PFSK-1 (cell line): ENCODE data around the gene PUS10.

ENCODE experiments used
- FOXP2 ChIP-seq: optimal IDR thresholded peaks from 2 replicates; pipeline ENCODE3; 2011; ENCODE audit warnings: borderline replicate concordance, control low read depth, inconsistent platforms; ENCODE audit not compliant: insufficient read depth; ENCODE audit errors: extremely low read length, extremely low read depth
- POLR2AphosphoS5 ChIP-seq: IDR thresholded peaks from 2 replicates; pipeline ENCODE4 v1.6.1; 2012; ENCODE audit warnings: low read depth, mild to moderate bottlenecking, control low read depth, low read length, moderate library complexity
- SIN3A ChIP-seq: IDR thresholded peaks from 2 replicates; pipeline ENCODE4 v1.6.1; 2012; ENCODE audit warnings: mild to moderate bottlenecking, low read length, moderate library complexity, borderline replicate concordance; ENCODE audit not compliant: insufficient read depth
- TAF1 ChIP-seq: IDR thresholded peaks from 2 replicates; pipeline ENCODE4 v1.6.1; 2012; ENCODE audit warnings: low read length, control low read depth, borderline replicate concordance; ENCODE audit not compliant: insufficient read depth
- TF ChIP-seq, protein P1 (sequence below), 2 experiments: IDR thresholded peaks; 2 replicates each; pipeline versions ENCODE4 v1.6.1 to v1.8.0; 2011 to 2012; ENCODE audit warnings: low read depth in 2 of 2, low read length in 2 of 2, control low read depth in 1 of 2, inconsistent platforms in 1 of 2, mild to moderate bottlenecking in 1 of 2, moderate library complexity in 1 of 2; ENCODE audit not compliant: insufficient read depth in 1 of 2

Gene PUS10

DNA sequence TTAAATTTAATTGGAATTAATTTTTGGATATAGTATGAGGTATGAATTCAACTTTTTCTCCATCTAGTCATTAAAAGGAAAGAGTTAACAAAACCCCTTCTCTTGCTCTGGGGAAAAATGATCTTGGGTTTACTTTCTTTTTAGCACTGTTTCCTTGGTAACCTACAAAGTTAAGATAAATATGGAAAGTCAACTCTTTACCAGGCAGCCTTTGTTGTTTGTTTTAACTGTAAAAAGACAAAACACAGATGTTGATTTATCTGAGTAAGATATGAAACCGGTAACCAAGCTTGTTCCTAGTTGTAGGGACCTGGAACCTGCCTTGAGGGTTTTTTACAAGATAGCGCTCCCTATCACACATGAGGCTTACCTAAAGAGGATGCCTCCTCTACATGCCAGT lies 37.5 kb upstream of the PUS10 start:
- TF ChIP-seq FOXP2 (no peak), TAF1 (no peak), POLR2AphosphoS5 (no peak), SIN3A (no peak)
- TF ChIP-seq, protein P1, sequence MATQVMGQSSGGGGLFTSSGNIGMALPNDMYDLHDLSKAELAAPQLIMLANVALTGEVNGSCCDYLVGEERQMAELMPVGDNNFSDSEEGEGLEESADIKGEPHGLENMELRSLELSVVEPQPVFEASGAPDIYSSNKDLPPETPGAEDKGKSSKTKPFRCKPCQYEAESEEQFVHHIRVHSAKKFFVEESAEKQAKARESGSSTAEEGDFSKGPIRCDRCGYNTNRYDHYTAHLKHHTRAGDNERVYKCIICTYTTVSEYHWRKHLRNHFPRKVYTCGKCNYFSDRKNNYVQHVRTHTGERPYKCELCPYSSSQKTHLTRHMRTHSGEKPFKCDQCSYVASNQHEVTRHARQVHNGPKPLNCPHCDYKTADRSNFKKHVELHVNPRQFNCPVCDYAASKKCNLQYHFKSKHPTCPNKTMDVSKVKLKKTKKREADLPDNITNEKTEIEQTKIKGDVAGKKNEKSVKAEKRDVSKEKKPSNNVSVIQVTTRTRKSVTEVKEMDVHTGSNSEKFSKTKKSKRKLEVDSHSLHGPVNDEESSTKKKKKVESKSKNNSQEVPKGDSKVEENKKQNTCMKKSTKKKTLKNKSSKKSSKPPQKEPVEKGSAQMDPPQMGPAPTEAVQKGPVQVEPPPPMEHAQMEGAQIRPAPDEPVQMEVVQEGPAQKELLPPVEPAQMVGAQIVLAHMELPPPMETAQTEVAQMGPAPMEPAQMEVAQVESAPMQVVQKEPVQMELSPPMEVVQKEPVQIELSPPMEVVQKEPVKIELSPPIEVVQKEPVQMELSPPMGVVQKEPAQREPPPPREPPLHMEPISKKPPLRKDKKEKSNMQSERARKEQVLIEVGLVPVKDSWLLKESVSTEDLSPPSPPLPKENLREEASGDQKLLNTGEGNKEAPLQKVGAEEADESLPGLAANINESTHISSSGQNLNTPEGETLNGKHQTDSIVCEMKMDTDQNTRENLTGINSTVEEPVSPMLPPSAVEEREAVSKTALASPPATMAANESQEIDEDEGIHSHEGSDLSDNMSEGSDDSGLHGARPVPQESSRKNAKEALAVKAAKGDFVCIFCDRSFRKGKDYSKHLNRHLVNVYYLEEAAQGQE (IDR thresholded peaks at IDR 0.05; ENCODE audit: insufficient read depth in 1 of 2, low read depth in 2 of 2, low read length in 2 of 2): no peak

DNA sequence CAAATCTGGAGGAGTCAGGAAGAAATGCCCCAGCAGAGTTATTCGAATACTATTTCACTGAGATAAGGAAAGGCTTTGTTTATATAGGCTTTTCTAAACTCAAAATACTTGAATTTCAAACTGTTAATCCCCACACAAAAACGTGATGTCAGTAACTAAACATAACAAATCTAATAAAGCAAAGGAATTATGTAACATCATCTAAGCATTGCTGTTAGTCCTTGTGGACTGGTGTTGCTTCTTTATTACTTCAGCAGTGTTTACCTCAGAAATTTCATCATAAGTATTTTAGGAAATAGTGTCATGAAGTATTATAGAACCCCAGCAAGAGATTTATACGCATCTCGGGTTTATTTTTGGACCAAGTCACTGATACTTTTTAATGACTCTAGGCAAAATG lies 27.9 kb upstream of the PUS10 start:
- TF ChIP-seq SIN3A (no peak), TAF1 (no peak), FOXP2 (no peak), POLR2AphosphoS5 (no peak)
- TF ChIP-seq, protein P1 (IDR thresholded peaks at IDR 0.05; ENCODE audit: insufficient read depth in 1 of 2, low read depth in 2 of 2, low read length in 2 of 2): no peak

GRCh38 chr2:61045226-61045625 lies 27.2 kb upstream of the PUS10 start:
- TF ChIP-seq POLR2AphosphoS5 (no peak), SIN3A (no peak), FOXP2 (no peak), TAF1 (no peak)
- TF ChIP-seq, protein P1 (IDR thresholded peaks at IDR 0.05; ENCODE audit: insufficient read depth in 1 of 2, low read depth in 2 of 2, low read length in 2 of 2): no peak

- TF ChIP-seq SIN3A: no peak
- TF ChIP-seq POLR2AphosphoS5: no peak
- TF ChIP-seq TAF1: no peak
- TF ChIP-seq, protein P1 (IDR thresholded peaks at IDR 0.05; ENCODE audit: insufficient read depth in 1 of 2, low read depth in 2 of 2, low read length in 2 of 2): no peak
- no peak for TF ChIP-seq FOXP2
Measured at GRCh38 chr2:61044636-61045035, 26.6 kb upstream of the PUS10 start.

DNA sequence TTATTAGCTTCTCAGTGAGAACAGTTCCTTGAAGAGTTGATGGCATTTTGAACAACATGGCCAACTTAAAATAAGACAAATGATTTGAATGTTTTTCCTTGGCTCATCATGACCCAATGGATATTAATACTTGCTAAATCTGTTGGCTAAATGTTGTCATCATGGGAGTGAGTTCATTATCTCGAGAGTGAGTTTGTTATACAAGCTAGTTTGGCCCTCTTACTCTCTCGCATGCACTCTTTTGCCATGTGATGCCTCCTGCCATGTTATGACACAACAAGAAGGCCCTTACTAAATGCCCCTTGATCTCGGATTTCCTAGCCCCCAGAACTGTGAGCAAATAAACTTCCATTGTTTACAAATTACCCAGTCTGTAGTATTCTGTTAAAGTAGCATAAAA lies 24.8 kb upstream of the PUS10 start:
- TF ChIP-seq, protein P1 (IDR thresholded peaks at IDR 0.05; ENCODE audit: insufficient read depth in 1 of 2, low read depth in 2 of 2, low read length in 2 of 2): no peak
- no peak for TF ChIP-seq POLR2AphosphoS5
- no peak for TF ChIP-seq SIN3A
- no peak for TF ChIP-seq TAF1
- no peak for TF ChIP-seq FOXP2
